ENCODE data around the gene CAPN3. TPM values are rescaled to one million over a fixed set of nuclear protein-coding genes. Genes with fewer than 3 reads are reported as not detected.

The CAPN3 gene
- total RNA-seq (ENCODE audit: low replicate concordance) = 0.37 TPM in 1 of 2 replicates, not detected in the other

GRCh38 chr15:42359249-42359648 lies at the start of gene CAPN3:
TSS of gene CAPN3 (plus strand) at chr15:42359501. CDS start at chr15:42359806, 305 bp downstream.
- Mint-ChIP-seq H3K9me3 (no peaks in the 10 kb centered on the region), H3K4me1 (no peaks in the 10 kb centered on the region), H3K27me3 (ENCODE audit: insufficient read depth, low read depth) (no peaks in the 10 kb centered on the region), H3K4me3 (no peak within 1 kb of the TSS), H3K36me3 (no peaks in the 10 kb centered on the region), H3K27ac (no peak within 1 kb of the TSS)
- Histone ChIP-seq H3K36me3 (no peaks in the 10 kb centered on the region), H3K27me3 (no peaks in the 10 kb centered on the region), H3K79me2 (ENCODE audit: low read depth) (no peaks in the 10 kb centered on the region), H2AFZ (replicated peaks) (no peak within 1 kb of the TSS), H3K27ac (no peak within 1 kb of the TSS), H3K4me2 (no peak within 1 kb of the TSS), H3K9me3 (ENCODE audit: low read depth) (no peaks in the 10 kb centered on the region), H4K20me1 (ENCODE audit: low read depth) (no peaks in the 10 kb centered on the region), H3K4me3 (no peak within 1 kb of the TSS), H3F3A (ENCODE audit: low read depth) (no peaks in the 10 kb centered on the region), H3K9ac (no peak within 1 kb of the TSS), H3K4me1 (no peaks in the 10 kb centered on the region)
- TF ChIP-seq EZH2phosphoT487 (IDR thresholded peaks at IDR 0.05) (no peak), EZH2 (IDR thresholded peaks at IDR 0.05) (no peak)
- TF ChIP-seq, protein P1, sequence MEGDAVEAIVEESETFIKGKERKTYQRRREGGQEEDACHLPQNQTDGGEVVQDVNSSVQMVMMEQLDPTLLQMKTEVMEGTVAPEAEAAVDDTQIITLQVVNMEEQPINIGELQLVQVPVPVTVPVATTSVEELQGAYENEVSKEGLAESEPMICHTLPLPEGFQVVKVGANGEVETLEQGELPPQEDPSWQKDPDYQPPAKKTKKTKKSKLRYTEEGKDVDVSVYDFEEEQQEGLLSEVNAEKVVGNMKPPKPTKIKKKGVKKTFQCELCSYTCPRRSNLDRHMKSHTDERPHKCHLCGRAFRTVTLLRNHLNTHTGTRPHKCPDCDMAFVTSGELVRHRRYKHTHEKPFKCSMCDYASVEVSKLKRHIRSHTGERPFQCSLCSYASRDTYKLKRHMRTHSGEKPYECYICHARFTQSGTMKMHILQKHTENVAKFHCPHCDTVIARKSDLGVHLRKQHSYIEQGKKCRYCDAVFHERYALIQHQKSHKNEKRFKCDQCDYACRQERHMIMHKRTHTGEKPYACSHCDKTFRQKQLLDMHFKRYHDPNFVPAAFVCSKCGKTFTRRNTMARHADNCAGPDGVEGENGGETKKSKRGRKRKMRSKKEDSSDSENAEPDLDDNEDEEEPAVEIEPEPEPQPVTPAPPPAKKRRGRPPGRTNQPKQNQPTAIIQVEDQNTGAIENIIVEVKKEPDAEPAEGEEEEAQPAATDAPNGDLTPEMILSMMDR (IDR thresholded peaks at IDR 0.05) = no peak
- DNase-seq (ENCODE audit: low spot score) = no peak

- Histone ChIP-seq H3K27me3 (no peaks in the 10 kb centered on the region), H3K4me3 (no peak overlapping the region), H3K9me3 (ENCODE audit: low read depth) (no peaks in the 10 kb centered on the region), H3K79me2 (ENCODE audit: low read depth) (no peaks in the 10 kb centered on the region), H2AFZ (replicated peaks) (no peak overlapping the region), H3F3A (ENCODE audit: low read depth) (no peaks in the 10 kb centered on the region), H3K27ac (no peak overlapping the region), H3K4me1 (peaks cover 4% of the 10 kb centered on the region), H3K9ac (no peak overlapping the region), H3K4me2 (no peak overlapping the region), H4K20me1 (ENCODE audit: low read depth) (no peaks in the 10 kb centered on the region), H3K36me3 (no peaks in the 10 kb centered on the region)
- Mint-ChIP-seq H3K9me3 (no peaks in the 10 kb centered on the region), H3K27ac (no peak overlapping the region), H3K4me3 (no peak overlapping the region), H3K36me3 (no peaks in the 10 kb centered on the region), H3K4me1 (peaks cover 5% of the 10 kb centered on the region), H3K27me3 (ENCODE audit: insufficient read depth, low read depth) (no peaks in the 10 kb centered on the region)
- TF ChIP-seq EZH2phosphoT487 (IDR thresholded peaks at IDR 0.05) = no peak
- TF ChIP-seq EZH2 (IDR thresholded peaks at IDR 0.05) = no peak
- TF ChIP-seq, protein P1 (IDR thresholded peaks at IDR 0.05) = no peak
- DNase-seq (ENCODE audit: low spot score) = peak; percentile 20
Observed at GRCh38 chr15:42313463-42313862, 45.8 kb upstream of the CAPN3 start.

DNA sequence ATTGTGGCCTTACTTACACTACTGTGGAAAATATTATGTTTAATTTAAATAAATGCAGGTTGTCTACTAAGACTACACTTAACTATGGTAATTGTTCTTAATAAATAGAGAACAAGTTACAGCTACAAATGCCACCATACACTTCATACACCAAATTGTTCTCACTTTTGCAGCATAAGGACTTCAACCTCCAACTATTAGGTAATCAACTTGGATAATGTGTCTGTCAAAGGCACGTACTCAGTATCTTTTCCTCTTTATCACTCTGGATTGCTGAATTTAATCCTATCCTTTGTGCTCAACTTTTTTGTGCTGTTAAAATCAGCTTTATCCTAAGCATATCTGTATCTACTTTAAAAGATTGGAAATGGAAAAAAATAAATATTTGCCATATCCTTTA lies 44.5 kb upstream of the CAPN3 start:
- H3K27me3 Mint-ChIP-seq (ENCODE audit: insufficient read depth, low read depth) = no peaks in the 10 kb centered on the region
- Histone ChIP-seq H3K27me3 (no peaks in the 10 kb centered on the region), H3K9me3 (ENCODE audit: low read depth) (no peaks in the 10 kb centered on the region), H3K4me1 (no peaks in the 10 kb centered on the region), H3K4me3 (no peak overlapping the region), H3K4me2 (no peak overlapping the region), H3K36me3 (no peaks in the 10 kb centered on the region), H3K79me2 (ENCODE audit: low read depth) (no peaks in the 10 kb centered on the region), H2AFZ (replicated peaks) (no peak overlapping the region), H3K9ac (no peak overlapping the region), H4K20me1 (ENCODE audit: low read depth) (no peaks in the 10 kb centered on the region), H3F3A (ENCODE audit: low read depth) (no peaks in the 10 kb centered on the region), H3K27ac (no peak overlapping the region)
- TF ChIP-seq, protein P1 (IDR thresholded peaks at IDR 0.05) = no peak
- no peak for TF ChIP-seq EZH2 (IDR thresholded peaks at IDR 0.05)
- TF ChIP-seq EZH2phosphoT487 (IDR thresholded peaks at IDR 0.05) = no peak
- no peak overlapping the region for H3K27ac Mint-ChIP-seq
- DNase-seq (ENCODE audit: low spot score) = no peak
- no peaks in the 10 kb centered on the region for H3K4me1 Mint-ChIP-seq
- no peaks in the 10 kb centered on the region for H3K9me3 Mint-ChIP-seq
- no peak overlapping the region for H3K4me3 Mint-ChIP-seq
- H3K36me3 Mint-ChIP-seq = no peaks in the 10 kb centered on the region
